ENCODE results near the gene LANCL2.
A peak's percentile ranks its signal among the peaks of the same experiment; 100 is the strongest.
"Not testable (repeated sequence)": the region's sequence is repeated elsewhere in the genome, so short reads cannot be mapped to it uniquely, and the experiment has no call there.

Gene LANCL2

DNA sequence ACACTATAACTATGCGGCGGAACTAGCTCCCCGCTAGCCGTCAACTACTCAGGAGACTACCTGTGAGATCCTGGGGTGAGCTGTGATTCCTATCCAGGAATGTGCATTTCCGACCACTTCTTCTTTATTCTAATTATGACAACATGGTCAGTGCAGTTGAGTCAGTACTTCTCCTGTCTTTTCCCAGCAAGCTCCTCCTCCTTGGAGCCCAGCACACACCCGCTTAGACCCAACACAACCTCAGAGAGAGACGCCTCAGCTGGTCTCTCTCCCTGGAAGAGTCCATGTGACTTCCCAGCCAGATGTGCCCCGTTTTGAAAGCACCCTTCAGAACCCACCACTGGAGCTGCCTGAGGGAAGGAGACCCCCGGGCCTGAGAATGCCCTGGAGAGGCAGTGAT is 106.5 kb downstream of the LANCL2 start:
- not testable (repeated sequence) for DNase-seq (ENCODE audit: low read depth)

DNA sequence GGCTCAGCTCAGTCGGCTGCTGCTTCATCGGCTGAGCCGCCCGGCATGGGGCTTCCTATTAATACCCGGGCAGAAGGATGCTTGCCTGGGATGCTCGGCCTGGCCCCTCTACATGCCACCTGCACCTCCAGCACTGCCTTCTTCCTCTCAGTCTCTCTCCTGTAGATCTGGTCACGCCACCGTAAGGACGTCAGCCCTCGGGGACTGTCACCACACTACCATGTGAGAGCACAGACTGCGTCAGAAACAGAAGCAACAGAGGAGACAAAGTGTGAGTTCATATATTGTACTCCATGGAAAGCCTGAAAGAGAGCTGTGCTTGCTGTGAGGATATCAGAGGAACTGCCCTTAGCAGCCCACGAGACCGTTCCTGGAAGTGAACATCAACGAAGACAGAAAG is 107.3 kb downstream of the LANCL2 start:
- DNase-seq (ENCODE audit: low read depth): not testable (repeated sequence)

DNA sequence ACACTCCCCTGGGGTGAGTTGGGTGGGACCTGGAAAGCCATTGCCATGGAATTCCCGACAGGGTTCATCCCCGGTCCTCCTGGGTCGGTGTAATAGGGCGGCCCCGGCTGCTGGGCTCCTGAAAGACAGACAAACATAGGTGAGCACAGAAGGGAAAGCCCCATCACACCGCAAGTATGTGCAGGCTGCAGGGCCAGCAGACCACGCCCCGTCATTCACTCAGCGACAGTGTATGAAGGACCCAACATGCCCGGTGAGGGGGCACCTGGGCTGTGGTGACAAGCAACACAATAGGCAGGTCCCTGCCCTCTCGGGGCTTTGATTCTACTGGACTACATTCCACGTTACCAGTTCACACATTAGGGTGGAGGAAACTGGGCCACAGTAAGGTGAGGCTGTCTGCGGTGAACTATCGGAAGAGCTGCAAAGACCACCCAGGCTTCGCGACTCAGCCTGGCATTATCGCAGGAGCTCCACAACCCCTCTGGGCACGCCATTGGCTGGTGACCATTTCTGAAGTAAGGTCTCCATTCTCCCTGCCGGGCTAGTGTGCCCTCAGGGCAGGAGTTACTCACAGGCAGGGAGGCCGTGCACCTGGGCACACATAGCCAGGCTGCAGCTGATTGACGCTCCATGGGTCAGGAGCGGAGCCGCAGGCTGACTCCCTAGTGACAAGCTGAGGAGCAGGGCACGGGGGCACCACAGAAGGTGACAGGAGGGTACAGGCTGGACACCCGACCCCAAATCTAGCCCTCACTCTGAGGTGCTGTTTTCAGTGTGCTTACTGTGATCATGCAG is 108.0 kb downstream of the LANCL2 start:
- no peak for DNase-seq (ENCODE audit: low read depth)

DNA sequence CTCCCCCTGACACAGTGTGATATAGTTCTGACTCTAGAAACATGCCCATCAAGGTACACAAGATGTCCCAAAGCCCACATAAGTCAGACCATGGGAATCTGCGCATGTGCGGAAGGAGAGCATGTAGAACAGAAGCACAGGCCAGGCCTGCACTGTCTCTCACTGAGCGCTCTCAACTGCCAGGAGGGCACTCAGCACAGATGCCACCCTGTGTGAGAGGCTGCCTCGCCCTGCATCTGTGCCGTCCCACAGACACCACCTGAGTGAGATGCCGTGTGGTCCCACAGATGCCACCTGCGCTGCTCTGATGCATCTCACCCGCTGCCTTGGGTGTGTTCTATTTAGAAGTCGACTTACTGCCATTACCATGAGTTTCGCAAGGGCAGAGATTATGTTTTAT is 108.8 kb downstream of the LANCL2 start:
- no peak for DNase-seq (ENCODE audit: low read depth)

DNA sequence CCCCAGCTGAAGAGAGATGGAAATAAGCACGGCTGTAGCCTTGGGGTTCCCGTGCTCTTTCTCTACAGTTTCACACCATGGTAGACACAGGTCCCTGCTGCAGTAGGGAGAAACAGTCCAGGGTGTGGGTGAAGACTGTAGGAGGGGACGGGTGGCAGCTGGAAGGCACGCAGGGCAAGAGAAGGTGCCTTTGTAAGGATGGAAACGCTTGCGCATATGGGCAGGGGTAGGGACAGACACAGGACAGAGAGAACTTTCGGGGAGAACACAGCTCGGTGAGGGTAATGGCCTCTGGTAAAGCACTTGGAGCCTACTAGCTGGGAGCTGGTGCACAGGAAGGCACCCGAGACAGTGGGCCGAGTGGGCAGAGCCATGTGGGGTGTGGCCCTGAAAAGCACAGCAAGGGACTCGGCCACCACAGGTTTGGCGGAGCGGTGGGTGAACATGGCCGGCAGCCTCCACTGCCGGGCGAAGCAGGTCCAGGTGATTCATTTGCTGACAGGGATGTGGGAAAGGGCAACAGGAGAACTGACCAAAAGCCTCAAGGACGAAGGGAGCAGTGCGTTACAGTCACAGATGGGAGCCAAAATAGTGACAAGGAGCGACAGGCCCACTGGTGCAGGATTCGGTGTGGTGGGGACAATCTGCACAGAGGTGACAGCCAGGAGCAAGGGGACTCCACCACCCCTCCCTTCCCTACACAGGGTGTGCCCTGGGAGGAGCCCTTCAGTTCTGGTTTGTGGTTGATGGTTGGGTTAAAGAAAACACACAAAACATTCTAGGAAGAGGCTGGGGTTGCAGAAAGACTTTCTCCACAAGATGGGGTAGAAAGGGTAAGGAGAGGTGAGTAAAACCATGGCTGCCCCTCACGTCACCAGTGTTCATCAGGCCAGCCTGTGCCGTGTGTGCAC is 110.1 kb downstream of the LANCL2 start:
- DNase-seq (ENCODE audit: low read depth): peak; percentile 18

DNA sequence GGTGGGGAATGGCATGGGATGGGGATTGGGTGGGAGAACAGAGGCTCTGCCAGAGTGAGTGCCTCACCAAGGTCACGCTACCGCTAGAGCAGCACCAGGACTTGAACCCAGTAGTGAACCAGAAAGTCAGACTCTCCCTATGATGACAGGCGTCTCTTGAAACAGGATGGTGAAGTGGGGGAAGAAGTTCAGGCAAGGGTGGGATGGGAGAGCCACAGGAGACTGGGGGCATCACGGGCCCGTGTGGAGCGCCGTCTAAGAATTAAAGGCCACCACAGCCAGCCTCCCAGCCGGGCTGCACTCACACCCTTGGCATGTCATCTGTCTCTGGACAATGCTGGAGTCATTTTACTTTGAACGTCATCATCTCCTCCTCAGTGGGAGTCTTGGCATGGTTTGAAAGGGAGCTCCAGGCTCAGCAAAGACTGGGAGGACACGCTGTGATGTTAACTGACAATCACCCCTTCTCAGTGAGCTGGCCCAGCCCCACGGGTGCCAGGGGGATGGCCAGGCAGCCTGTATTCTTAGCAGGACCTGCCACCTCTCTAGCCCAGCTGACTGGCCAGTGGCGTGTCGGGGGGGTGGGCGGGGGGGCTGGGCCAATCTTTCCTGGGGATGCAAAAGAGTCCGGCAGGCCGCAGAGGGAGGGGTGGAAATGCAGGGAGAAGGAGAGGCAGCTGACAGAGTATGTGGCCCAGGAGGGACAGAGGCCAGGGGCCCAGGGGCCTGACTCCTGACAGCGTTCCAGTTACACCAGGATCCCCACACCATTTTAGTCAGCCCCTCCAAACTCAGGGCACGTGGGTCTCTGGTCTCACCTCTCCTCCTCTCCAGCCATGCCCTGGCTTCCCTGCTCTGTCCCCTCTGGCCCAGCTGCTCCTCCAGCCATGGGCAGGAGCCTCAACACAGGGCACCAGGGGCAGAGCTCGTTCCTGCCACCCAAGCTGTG is 111.0 kb downstream of the LANCL2 start:
- DNase-seq (ENCODE audit: low read depth): no peak

DNA sequence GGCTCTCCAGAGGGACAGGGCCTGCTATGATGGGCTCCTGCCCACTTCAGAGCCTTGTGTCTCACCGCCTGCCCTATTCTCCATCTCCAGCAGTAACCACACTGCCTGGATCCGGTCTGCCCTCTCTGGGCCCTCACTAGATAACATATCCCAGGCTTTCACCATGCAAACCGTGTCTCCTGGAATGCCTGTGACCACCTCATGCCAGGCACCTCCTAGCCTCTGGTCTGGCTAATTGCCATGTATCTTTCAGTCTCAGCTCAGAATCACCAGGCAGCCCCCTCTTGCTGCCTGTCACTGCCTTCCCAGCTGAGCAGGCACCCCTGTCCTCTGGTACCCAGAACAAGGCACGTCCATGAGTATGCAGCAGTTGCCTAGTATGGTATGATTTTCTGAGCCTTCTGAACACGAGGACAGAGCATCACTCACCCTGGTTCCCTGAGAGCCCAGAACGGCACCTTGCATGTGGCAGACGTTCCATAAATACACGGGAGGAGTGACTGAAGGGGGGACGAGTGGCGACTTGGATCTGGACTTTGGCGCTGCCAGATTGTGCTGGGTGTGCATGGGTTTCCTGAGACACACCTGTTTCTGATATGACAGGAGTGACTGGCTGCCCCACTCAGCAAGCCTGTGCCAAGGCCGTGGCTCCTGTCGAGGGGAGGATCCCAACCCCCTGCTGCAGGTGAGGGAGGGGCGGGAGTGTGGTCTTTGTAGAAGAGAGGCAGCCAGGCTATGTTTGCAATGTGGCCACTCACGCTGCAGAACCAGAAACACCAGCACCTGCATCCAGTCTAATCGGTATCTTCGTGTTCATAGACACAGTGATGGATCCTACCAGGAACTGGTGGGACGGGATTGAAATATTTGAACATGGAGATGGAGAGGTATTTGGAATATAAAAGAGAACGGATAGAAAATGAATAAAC is 112.0 kb downstream of the LANCL2 start:
- DNase-seq (ENCODE audit: low read depth): no peak

DNA sequence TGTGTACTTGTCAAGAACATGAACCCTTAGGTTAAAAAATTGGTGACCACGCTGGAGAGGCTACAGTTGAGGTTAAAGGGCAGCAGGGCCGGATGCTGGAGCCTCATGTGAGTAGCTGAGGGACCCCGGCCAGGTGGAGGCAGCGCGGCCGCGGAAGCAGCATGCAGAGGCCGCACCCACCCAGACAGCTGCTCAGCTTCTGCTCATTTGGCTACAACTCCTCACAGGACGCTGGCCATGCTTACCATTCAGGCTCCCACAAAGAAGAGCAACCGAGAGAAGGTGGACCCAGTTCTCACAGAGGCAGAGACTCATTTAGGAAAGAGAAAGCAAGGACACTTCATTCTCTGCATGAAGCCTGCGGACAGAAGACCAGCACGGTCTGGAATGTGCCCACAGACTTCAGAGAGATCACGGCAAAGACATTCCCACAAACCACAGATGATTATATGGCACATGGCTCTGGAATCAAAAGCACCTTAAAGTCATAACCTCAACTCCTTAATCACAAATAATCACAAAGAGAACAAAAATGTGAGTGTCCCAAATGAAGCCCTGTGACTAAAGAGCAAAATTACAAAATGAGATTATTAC is 112.7 kb downstream of the LANCL2 start:
- DNase-seq (ENCODE audit: low read depth): no peak

DNA sequence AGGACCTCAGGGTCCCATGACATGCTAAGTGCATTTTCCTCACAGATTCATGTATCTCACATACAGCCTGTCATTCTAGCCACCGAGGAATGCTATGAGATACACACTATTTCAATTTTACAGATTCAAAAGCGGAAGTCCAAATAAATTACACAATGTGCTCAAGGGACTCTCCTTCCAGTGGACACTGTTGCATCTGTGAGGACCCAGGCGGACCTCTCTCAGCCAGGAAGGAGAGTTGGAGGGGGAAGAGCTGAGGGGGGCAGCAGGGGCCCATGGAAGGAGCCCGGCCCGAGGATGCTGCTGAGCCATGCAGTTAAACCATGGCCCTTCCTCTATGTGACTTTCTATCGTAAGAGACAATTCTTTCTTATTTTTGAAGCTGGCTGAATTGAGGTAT is 113.6 kb downstream of the LANCL2 start:
- no peak for DNase-seq (ENCODE audit: low read depth)

DNA sequence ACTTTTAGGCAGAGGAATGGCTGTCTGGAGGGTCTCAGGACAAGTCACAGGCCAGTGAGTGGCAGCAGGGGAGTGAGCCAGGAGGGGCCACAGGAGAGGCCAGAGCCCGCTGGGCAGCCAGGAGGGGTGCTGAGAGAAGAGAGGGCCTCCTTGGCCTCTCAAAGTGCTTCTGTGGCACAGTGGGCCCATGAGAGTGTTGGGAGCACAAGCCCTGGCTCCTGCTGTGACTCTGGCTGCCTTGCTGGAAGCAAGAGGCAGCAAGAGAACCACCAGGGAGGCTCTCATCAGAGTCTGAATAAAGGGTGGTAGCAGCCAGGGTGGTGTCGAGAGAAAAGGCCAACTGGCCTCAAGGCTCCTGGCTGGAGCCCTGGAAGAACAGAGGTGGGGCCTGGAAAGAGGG is 116.0 kb downstream of the LANCL2 start:
- DNase-seq (ENCODE audit: low read depth): no peak

DNA sequence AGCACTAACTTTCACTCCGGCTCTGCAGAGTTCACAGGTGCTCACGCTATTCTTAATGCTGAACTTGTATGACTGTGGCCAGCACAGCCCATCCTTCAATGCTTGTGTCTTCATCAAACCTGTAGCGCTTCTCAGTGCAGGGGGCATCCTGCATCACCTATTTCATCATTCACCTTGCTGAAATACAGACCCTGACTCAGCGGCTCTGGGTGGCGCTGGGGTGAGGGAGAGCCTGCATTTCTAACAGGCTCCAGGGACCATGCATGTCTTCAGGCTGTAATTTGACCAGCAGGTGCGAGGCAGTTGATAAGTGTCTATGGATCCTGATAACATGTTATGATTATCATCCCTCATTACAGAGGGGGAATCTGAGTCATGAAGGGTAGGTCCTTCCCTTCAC is 117.9 kb downstream of the LANCL2 start:
- no peak for DNase-seq (ENCODE audit: low read depth)
